Keratinocyte (primary cell): Measurements from ENCODE around the gene MCTP2. TPM values are rescaled to one million over a fixed set of nuclear protein-coding genes. Genes with fewer than 3 reads are reported as not detected.
A peak's percentile ranks its signal among the peaks of the same experiment; 100 is the strongest.

Experiments
- DNase-seq: peaks from one replicate; pipeline ENCODE4 v3.0.0-alpha.2; 2011; ENCODE audit warnings: low read depth, missing footprints, low spot score
- FAIRE-seq: peaks from 2 replicates; lab custom pipeline; 2011; peaks lifted over from hg19 to GRCh38; lab: Jason Lieb, UNC
- H2AFZ ChIP-seq: 2 replicates; pipeline ENCODE4 v1.6.0; 2012; ENCODE audit warnings: low read length, control low read depth, inconsistent platforms; ENCODE audit not compliant: control insufficient read depth
- H3K27ac ChIP-seq: 2 replicates; pipeline ENCODE4 v1.5.1; 2011; ENCODE audit warnings: low read length; ENCODE audit not compliant: control insufficient read depth, insufficient read depth
- H3K27me3 ChIP-seq: 3 replicates; pipeline ENCODE4 v1.6.0; 2011; ENCODE audit warnings: low read length; ENCODE audit not compliant: control insufficient read depth, insufficient read depth; ENCODE audit errors: extremely low read depth
- H3K36me3 ChIP-seq, 2 experiments: 2 replicates in 1 of 2; 3 replicates in 1 of 2; pipeline ENCODE4 v1.5.1; 2011; ENCODE audit warnings: low read length in 2 of 2, mild to moderate bottlenecking in 1 of 2; ENCODE audit not compliant: control insufficient read depth in 2 of 2, insufficient read depth in 2 of 2; ENCODE audit errors: extremely low read depth in 1 of 2
- H3K4me1 ChIP-seq: 3 replicates; pipeline ENCODE4 v1.5.1; 2011; ENCODE audit warnings: low read length; ENCODE audit not compliant: control insufficient read depth, insufficient read depth; ENCODE audit errors: extremely low read depth
- H3K4me2 ChIP-seq: 3 replicates; pipeline ENCODE4 v1.6.0; 2011; ENCODE audit warnings: low read depth, low read length; ENCODE audit not compliant: control insufficient read depth, insufficient read depth; ENCODE audit errors: extremely low read depth
- H3K4me3 ChIP-seq, 3 experiments: fragments of 200-600 bp in 1 of 3; sonication (generic) in 1 of 3; 2 replicates in 2 of 3; 3 replicates in 1 of 3; pipeline ENCODE4 v1.5.1; 2011 to 2016; ENCODE audit warnings: low read length in 3 of 3, mild to moderate bottlenecking in 3 of 3, control low read depth in 2 of 3, inconsistent platforms in 1 of 3, low read depth in 1 of 3, mixed read lengths in 1 of 3, mixed run types in 1 of 3, moderate library complexity in 1 of 3; ENCODE audit not compliant: control insufficient read depth in 2 of 3, insufficient read depth in 2 of 3; ENCODE audit errors: extremely low read depth in 1 of 3
- H3K79me2 ChIP-seq: 2 replicates; pipeline ENCODE4 v1.6.0; 2012; ENCODE audit warnings: low read length; ENCODE audit not compliant: control insufficient read depth, insufficient read depth
- H3K9ac ChIP-seq: 3 replicates; pipeline ENCODE4 v1.6.0; 2011; ENCODE audit warnings: low read length; ENCODE audit not compliant: control insufficient read depth, insufficient read depth; ENCODE audit errors: extremely low read depth
- H3K9me1 ChIP-seq: 3 replicates; pipeline ENCODE4 v1.6.0; 2011; ENCODE audit warnings: low read length; ENCODE audit not compliant: control insufficient read depth, insufficient read depth; ENCODE audit errors: extremely low read depth
- H3K9me3 ChIP-seq: 2 replicates; pipeline ENCODE4 v1.5.1; 2012; ENCODE audit warnings: low read depth, low read length; ENCODE audit not compliant: control insufficient read depth
- H4K20me1 ChIP-seq: 3 replicates; pipeline ENCODE4 v1.6.0; 2011; ENCODE audit warnings: low read length; ENCODE audit not compliant: control insufficient read depth, insufficient read depth; ENCODE audit errors: extremely low read depth
- EZH2 ChIP-seq: IDR thresholded peaks from one replicate; pipeline ENCODE4 v1.6.1; 2012; ENCODE audit warnings: inconsistent platforms, mild to moderate bottlenecking, low read length, moderate library complexity
- dilution Hi-C: fragments of 300-500 bp; cut with MboI; formaldehyde crosslinking; loops from one replicate; pipeline ENCODE4 v1.7.0; 2020; ENCODE audit warnings: low sequenced_read_pairs; ENCODE audit not compliant: extremely low pct_ligation_motif_present
- polyA plus RNA-seq, 5 experiments: library from polyadenylated mRNA; depleted of rRNA in 3 of 5; stranded (reverse) in 3 of 5; stranded (forward) in 1 of 5; unstranded in 1 of 5; fragments of >200 nt; gene quantifications; 1 replicate in 1 of 5; 2 replicates in 3 of 5; 3 replicates in 1 of 5; pipeline versions ENCODE4 v1.2.1 to v1.2.3, GENCODE V29; 2011 to 2012; ENCODE audit warnings: missing spikeins in 2 of 5, low read depth in 1 of 5, low replicate concordance in 1 of 5
- TF ChIP-seq, protein P1 (sequence below), 3 experiments: IDR thresholded peaks in 1 of 3; conservative IDR thresholded peaks in 1 of 3; optimal IDR thresholded peaks in 1 of 3; 2 replicates in 2 of 3; 3 replicates in 1 of 3; pipeline versions ENCODE3 to v1.5.1; 2011; ENCODE audit warnings: low read length in 3 of 3, mild to moderate bottlenecking in 3 of 3, moderate library complexity in 2 of 3, control low read depth in 1 of 3, inconsistent platforms in 1 of 3; ENCODE audit not compliant: insufficient read depth in 2 of 3; ENCODE audit errors: extremely low read depth in 1 of 3

The MCTP2 gene
- polyA plus RNA-seq, 1 donor (not counting 4 experiments of a cell fraction or from before 2014, with no cell fraction given) = 22.0 TPM

GRCh38 chr15:94524565-94524964 lies 293.2 kb downstream of the MCTP2 start:
- H3K4me1 ChIP-seq = peaks cover 8% of the 10 kb centered on the region
- H3K4me3 ChIP-seq = no peak overlapping the region
- peak; percentile 30 for DNase-seq
- H3K27ac ChIP-seq = no peak overlapping the region
- no peak overlapping the region for H3K4me2 ChIP-seq
- H2AFZ ChIP-seq = no peak overlapping the region
- TF ChIP-seq, protein P1, sequence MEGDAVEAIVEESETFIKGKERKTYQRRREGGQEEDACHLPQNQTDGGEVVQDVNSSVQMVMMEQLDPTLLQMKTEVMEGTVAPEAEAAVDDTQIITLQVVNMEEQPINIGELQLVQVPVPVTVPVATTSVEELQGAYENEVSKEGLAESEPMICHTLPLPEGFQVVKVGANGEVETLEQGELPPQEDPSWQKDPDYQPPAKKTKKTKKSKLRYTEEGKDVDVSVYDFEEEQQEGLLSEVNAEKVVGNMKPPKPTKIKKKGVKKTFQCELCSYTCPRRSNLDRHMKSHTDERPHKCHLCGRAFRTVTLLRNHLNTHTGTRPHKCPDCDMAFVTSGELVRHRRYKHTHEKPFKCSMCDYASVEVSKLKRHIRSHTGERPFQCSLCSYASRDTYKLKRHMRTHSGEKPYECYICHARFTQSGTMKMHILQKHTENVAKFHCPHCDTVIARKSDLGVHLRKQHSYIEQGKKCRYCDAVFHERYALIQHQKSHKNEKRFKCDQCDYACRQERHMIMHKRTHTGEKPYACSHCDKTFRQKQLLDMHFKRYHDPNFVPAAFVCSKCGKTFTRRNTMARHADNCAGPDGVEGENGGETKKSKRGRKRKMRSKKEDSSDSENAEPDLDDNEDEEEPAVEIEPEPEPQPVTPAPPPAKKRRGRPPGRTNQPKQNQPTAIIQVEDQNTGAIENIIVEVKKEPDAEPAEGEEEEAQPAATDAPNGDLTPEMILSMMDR (optimal IDR thresholded peaks at IDR 0.05 in 1 of 3, IDR thresholded peaks at IDR 0.05 in 1 of 3, conservative IDR thresholded peaks at IDR 0.05 in 1 of 3; ENCODE audit: extremely low read depth in 1 of 3, insufficient read depth in 2 of 3, low read length in 3 of 3) = no peak
- TF ChIP-seq EZH2 = no peak
- H3K9me3 ChIP-seq = no peaks in the 10 kb centered on the region
- H3K9me1 ChIP-seq = no peaks in the 10 kb centered on the region
- no peaks in the 10 kb centered on the region for H3K36me3 ChIP-seq
- no peaks in the 10 kb centered on the region for H4K20me1 ChIP-seq
- dilution Hi-C loops = no loop called here
- H3K9ac ChIP-seq = no peak overlapping the region
- H3K27me3 ChIP-seq = no peaks in the 10 kb centered on the region
- FAIRE-seq = no peak
- H3K79me2 ChIP-seq = no peaks in the 10 kb centered on the region

DNA sequence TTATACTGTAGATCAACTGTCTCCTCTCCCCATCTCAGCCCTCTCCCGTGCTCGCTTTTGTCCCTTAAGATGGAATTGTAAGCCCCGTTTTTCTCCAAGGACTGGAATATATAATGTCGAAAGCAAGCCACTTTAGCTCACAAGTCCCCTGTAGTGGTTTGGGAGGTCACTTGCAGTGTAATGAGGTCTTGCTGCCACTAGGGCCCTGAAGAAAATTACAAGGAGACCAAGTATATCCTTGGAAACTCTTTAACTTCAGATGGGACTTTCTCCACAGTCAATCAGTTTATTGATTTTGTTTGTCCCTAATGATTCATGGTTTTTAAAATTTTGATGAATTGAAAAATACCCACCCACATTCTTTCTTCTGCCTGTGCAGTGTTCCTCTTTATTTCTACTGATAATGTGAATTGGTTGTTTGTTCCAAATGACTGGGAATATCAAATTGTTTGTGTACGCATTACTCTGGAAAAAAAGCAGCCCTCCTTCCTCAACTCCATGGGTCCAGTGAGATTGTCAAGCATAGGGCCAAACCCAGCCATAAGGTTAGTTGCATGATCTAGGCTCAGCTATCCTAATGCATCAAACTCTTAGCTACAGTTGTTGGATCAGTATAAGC lies 294.8 kb downstream of the MCTP2 start:
- Histone ChIP-seq H4K20me1 (no peaks in the 10 kb centered on the region), H3K27me3 (no peaks in the 10 kb centered on the region), H3K4me3 (no peak overlapping the region), H3K4me2 (no peak overlapping the region), H3K79me2 (no peaks in the 10 kb centered on the region), H2AFZ (no peak overlapping the region), H3K36me3 (no peaks in the 10 kb centered on the region), H3K9me1 (no peaks in the 10 kb centered on the region), H3K9me3 (no peaks in the 10 kb centered on the region), H3K9ac (no peak overlapping the region), H3K27ac (no peak overlapping the region), H3K4me1 (peaks cover 8% of the 10 kb centered on the region)
- dilution Hi-C loops = no loop called here
- TF ChIP-seq, protein P1 (optimal IDR thresholded peaks at IDR 0.05 in 1 of 3, IDR thresholded peaks at IDR 0.05 in 1 of 3, conservative IDR thresholded peaks at IDR 0.05 in 1 of 3; ENCODE audit: extremely low read depth in 1 of 3, insufficient read depth in 2 of 3, low read length in 3 of 3) = peak; percentile 34 to 60 (median 56)
- no peak for TF ChIP-seq EZH2
- no peak for DNase-seq
- no peak for FAIRE-seq
